Type B pancreatic cell (in vitro differentiated cells): Measurements from ENCODE around the gene AP2A2. TPM values are rescaled to one million over a fixed set of nuclear protein-coding genes. Genes with fewer than 3 reads are reported as not detected.

ENCODE experiments used
- DNase-seq: peaks from one replicate; pipeline ENCODE4 v3.0.0; 2021; ENCODE audit warnings: mixed read lengths; ENCODE audit not compliant: unreplicated experiment; ENCODE audit errors: extremely low spot score
- H3K27ac Mint-ChIP-seq: 2 replicates; pipeline ENCODE4 v1.8.0; 2021; ENCODE audit warnings: mild to moderate bottlenecking, mixed read lengths
- H3K27me3 Mint-ChIP-seq: 2 replicates; pipeline ENCODE4 v1.8.0; 2021; ENCODE audit warnings: mixed read lengths
- H3K36me3 Mint-ChIP-seq: 2 replicates; pipeline ENCODE4 v1.8.0; 2021; ENCODE audit warnings: mixed read lengths
- H3K4me1 Mint-ChIP-seq: one replicate; pipeline ENCODE4 v1.8.0; 2021; ENCODE audit warnings: mixed read lengths; ENCODE audit not compliant: unreplicated experiment
- H3K4me3 Mint-ChIP-seq: 2 replicates; pipeline ENCODE4 v1.8.0; 2021; ENCODE audit warnings: mild to moderate bottlenecking, mixed read lengths
- H3K9me3 Mint-ChIP-seq: 2 replicates; pipeline ENCODE4 v1.8.0; 2021; ENCODE audit warnings: mixed read lengths
- total RNA-seq: library from RNA; stranded (reverse); gene quantifications from 2 replicates; pipeline ENCODE4 v1.2.1, GENCODE V29; 2021; ENCODE audit warnings: low replicate concordance
- TF ChIP-seq, protein P1 (sequence below): fragments of 200-600 bp; sonication (generic); conservative IDR thresholded peaks from 2 replicates; pipeline ENCODE4 v1.5.0; 2021; ENCODE audit warnings: antibody characterized with exemption, mild to moderate bottlenecking

Gene AP2A2
- total RNA-seq, 1 donor from 2014 or later: 109 TPM

DNA sequence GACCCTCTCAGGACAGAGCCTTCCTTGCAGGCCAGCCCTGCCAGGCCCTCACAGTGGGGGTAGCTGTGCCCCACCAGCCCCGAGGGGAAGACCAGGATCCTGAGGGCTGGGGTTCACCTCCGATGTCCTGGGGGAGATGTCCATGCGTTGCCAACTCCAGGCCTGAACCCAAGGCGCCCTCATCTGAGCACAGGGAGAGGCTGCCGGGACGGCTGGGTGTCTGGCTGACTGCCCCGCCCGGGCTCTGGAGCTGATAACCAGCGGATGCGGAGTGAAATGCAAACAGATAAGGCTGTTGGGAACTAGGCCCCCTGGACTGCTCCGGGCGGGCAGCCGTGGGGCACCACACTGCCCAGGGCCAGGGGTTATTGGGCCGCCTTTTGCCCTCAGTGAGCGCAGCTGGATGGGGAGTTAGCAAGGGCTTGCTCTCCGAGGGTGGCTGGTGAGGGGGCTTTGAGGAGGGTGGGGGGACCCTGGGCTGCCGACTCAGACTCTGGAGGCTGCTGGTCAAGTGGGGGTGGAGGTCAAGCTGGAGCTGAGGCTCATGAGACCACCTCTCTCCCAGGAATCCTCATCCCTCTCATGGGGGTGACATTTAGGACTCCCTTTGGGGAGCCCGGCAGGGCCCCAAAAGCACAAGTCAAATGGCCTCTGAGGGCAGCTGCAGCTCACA lies 116.4 kb downstream of the AP2A2 start:
- H3K9me3 Mint-ChIP-seq: no peaks in the 10 kb centered on the region
- peaks cover 9% of the 10 kb centered on the region for H3K27me3 Mint-ChIP-seq
- no peak overlapping the region for H3K4me3 Mint-ChIP-seq
- H3K36me3 Mint-ChIP-seq: no peaks in the 10 kb centered on the region
- H3K27ac Mint-ChIP-seq: no peak overlapping the region
- H3K4me1 Mint-ChIP-seq: no peaks in the 10 kb centered on the region
- TF ChIP-seq, protein P1, sequence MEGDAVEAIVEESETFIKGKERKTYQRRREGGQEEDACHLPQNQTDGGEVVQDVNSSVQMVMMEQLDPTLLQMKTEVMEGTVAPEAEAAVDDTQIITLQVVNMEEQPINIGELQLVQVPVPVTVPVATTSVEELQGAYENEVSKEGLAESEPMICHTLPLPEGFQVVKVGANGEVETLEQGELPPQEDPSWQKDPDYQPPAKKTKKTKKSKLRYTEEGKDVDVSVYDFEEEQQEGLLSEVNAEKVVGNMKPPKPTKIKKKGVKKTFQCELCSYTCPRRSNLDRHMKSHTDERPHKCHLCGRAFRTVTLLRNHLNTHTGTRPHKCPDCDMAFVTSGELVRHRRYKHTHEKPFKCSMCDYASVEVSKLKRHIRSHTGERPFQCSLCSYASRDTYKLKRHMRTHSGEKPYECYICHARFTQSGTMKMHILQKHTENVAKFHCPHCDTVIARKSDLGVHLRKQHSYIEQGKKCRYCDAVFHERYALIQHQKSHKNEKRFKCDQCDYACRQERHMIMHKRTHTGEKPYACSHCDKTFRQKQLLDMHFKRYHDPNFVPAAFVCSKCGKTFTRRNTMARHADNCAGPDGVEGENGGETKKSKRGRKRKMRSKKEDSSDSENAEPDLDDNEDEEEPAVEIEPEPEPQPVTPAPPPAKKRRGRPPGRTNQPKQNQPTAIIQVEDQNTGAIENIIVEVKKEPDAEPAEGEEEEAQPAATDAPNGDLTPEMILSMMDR: no peak
- DNase-seq: no peak

DNA sequence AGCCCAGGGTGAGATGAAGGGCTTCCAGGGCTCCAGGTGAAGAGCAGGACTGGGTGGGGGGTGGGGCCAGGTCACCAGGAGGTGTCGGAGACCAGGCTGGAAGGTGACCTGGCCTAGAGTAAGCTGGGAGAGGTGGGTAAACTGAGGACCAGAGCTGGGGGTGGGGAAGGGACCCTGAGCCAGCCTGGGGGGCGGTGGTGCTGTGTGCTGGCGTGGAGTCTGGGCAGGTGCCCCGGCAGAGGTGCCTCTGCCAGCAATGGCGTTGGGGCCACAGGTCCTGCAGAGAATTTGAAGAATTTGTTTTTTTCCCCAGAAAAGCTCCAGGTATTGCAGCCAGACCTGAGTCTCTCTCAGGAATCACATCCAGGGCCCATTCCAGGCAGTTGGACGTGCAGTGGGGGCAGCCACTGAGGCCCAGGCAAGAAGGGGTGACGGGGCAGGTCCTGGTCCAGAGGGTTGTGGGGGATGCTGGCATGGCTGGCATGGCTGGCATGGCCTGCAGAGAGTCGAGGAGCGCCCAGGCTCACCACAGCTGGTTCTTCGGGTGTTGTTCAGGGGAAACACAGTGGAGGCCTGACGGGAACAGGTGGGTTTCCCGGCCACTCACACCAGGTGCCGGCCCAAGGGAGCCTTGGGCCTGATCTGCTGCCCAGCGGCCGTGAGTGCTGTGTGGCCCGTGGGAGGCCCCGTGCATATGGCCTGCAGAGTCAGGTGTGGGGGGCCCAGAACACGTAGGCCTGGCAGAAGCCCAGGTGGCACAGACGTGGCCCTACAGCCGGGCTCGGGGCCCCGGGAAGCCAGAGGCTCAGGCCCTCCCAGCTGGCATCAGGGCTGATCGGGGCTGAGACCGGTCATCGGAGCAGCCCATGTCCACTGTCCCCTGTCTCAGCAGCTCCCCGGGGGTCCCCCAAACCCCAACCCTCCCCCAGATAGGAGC lies 117.2 kb downstream of the AP2A2 start:
- Mint-ChIP-seq H3K36me3 (no peaks in the 10 kb centered on the region), H3K4me1 (no peaks in the 10 kb centered on the region), H3K27ac (no peak overlapping the region), H3K4me3 (no peak overlapping the region), H3K27me3 (peaks cover 12% of the 10 kb centered on the region), H3K9me3 (no peaks in the 10 kb centered on the region)
- no peak for DNase-seq
- TF ChIP-seq, protein P1: no peak

DNA sequence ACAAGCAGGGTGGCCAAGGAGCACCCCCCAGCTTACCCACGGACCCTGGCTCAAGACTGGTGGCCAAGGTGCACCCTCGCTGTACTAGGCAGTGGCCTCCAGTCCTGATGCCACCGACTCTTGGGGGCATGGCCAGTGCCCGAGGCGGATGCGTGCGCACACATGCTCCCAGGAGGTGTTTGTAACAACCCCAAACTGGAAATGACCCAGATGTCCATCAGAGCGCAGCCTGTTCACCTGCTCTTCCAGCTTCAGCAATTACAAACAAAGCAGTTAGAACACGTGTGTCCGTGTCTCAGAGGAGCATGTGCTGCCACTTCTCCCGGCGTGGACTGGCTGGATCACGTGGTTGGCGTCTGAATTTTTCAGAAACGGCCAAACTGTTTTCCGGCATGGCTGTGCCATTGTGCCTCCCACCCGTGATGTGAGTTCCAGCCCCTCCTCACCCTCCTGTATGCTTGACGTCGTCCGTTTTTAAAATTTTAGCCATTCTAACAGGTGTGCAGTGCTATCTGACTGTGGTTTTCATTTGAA lies 118.0 kb downstream of the AP2A2 start:
- Mint-ChIP-seq H3K9me3 (no peaks in the 10 kb centered on the region), H3K27ac (no peak overlapping the region), H3K27me3 (peaks cover 12% of the 10 kb centered on the region), H3K4me3 (no peak overlapping the region), H3K4me1 (no peaks in the 10 kb centered on the region), H3K36me3 (no peaks in the 10 kb centered on the region)
- TF ChIP-seq, protein P1: no peak
- DNase-seq: no peak

DNA sequence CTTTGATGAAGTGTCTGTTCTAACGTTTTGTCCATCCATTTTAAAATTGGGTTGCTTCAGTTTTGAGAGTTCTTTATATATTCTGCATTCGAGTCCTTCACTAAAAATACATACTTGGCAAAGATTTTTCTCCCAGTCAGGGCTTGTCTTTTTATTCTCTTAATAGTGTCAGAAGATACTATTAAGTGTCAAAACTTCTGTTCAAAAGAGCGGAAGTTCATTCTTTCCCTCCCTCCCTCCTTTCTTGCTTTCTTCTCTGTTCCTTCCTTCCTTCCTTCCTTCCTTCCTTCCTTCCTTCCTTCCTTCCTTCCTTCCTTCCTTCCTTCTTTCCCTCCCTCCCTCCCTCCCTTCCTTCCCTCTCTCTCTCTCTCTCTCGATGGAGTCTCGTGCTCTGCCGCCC lies 118.5 kb downstream of the AP2A2 start:
- TF ChIP-seq, protein P1: no peak
- DNase-seq: no peak
- H3K27me3 Mint-ChIP-seq: peaks cover 10% of the 10 kb centered on the region
- no peak overlapping the region for H3K4me3 Mint-ChIP-seq
- H3K4me1 Mint-ChIP-seq: no peaks in the 10 kb centered on the region
- no peaks in the 10 kb centered on the region for H3K36me3 Mint-ChIP-seq
- no peak overlapping the region for H3K27ac Mint-ChIP-seq
- no peaks in the 10 kb centered on the region for H3K9me3 Mint-ChIP-seq

DNA sequence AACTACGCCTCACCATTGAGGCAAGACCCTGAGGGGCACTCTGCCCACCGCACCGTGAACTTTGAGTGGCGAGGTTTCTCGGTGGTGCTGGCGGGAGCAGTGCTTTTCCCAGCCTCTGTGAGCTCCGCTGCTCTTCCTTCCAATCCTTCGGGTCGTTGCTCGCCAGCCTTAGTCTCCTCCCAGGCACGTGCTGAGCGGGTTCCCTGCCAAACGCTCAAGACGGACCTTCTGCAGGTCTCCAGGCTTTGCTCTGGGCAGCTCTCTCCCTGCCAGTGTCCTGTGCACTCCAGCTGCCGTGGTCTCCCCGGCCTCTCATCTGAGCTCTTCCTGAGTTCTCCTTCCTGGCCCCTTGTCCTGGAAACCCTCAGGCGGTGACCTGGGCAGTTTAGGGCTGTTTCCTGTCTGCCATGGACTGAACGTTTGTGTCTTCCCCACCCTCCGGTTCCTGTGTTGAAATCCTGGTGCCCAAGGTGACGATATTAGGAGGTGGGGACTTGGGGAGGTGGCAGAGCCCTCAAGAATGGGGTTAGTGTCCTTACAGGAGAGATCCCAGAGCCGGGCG lies 122.0 kb downstream of the AP2A2 start:
- H3K27me3 Mint-ChIP-seq: peaks cover 10% of the 10 kb centered on the region

More for the DNA sequence above, 122.0 kb downstream of the AP2A2 start:
- Mint-ChIP-seq H3K27ac (no peak overlapping the region), H3K9me3 (no peaks in the 10 kb centered on the region), H3K4me3 (no peak overlapping the region), H3K36me3 (no peaks in the 10 kb centered on the region), H3K4me1 (peaks cover 4% of the 10 kb centered on the region)
- DNase-seq: no peak
- TF ChIP-seq, protein P1: no peak
